A549 treated with DMSO at 1 μM for 4 hours (cell line): Measurements from ENCODE around the gene ZNF266. TPM values are rescaled to one million over a fixed set of nuclear protein-coding genes. Genes with fewer than 3 reads are reported as not detected.

Experiments
- total RNA-seq: library from RNA; stranded (reverse); fragments of 200-300 nt; extraction: Qiagen RNA extraction; gene quantifications from 5 replicates; pipeline ENCODE4 v1.2.3, GENCODE V29; 2022; ENCODE audit warnings: low read depth

Gene ZNF266
- total RNA-seq: 3.3 to 4.1 TPM (median 3.8 TPM) in 5 replicates

GRCh38 chr19:9435279-9436268 lies at the start of gene ZNF266:
ZNF266 (minus strand) TSS chr19:9435573; CDS start chr19:9420089, 15,484 bp downstream.

DNA sequence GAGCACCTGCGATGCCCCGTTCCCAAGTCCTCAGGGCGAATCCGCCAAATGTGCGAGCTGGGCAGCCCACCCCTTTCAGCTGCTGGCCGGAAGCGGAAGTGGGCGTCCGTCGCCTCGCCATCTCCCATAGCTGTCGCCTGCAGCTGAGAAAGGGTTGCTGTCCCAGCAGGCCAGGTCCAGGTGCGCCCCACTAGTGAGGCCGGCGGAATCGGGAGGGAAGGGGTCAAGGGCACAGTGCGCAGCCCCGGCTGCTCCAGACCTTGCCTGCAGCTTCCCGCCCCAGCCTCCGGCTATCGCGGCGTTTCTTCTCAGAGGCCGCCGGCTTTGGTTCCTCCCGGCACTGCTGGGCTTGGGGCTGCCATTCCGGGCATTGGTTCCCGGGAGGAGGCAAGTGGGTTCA lies 72.5 kb downstream of the ZNF266 start, which contains the start of gene ZNF177:
ZNF177 (plus strand) TSS at position 109 of the 400 bp plus-strand sequence. CDS start 15,299 bp downstream, outside the sequence.

Other genes with a start within 250 kb of the ZNF266 start
- gene OR7D4, start 216.0 kb downstream of the ZNF266 start, total RNA-seq: not detected in 5 replicates
- not detected in 5 replicates for gene OR7E24, start 184.6 kb downstream of the ZNF266 start, total RNA-seq
- 0.95 to 1.9 TPM (median 1.5 TPM) in 5 replicates for gene ZNF699, start 125.7 kb downstream of the ZNF266 start, total RNA-seq
- gene ZNF559, start 111.4 kb downstream of the ZNF266 start, total RNA-seq: 3.6 to 6.4 TPM (median 5.7 TPM) in 5 replicates
- gene ZNF177, start 72.6 kb downstream of the ZNF266 start, total RNA-seq: 0.38 to 0.53 TPM (median 0.43 TPM) in 5 replicates
- gene ZNF560, start 63.0 kb upstream of the ZNF266 start, total RNA-seq: not detected in 5 replicates
- 0.90 to 1.5 TPM (median 1.0 TPM) in 5 replicates for gene ZNF426, start 103.1 kb upstream of the ZNF266 start, total RNA-seq
- gene ZNF121, start 148.9 kb upstream of the ZNF266 start, total RNA-seq: 3.6 to 4.8 TPM (median 4.1 TPM) in 5 replicates
- 8.2 to 11.6 TPM (median 10.6 TPM) in 5 replicates for gene ZNF561, start 185.7 kb upstream of the ZNF266 start, total RNA-seq
- 6.7 to 9.0 TPM (median 7.6 TPM) in 5 replicates for gene ZNF562, start 239.5 kb upstream of the ZNF266 start, total RNA-seq